Stimulated activated CD4-positive, alpha-beta T cell treated with anti-CD3 and anti-CD28 coated beads, Interleukin-4, amount 100 ng/mL, for 4 hours (primary cell): ENCODE results near the gene ATP11A.

Experiments
- DNase-seq, 2 experiments: peaks; one replicate each; pipeline ENCODE4 v3.0.0-alpha.2; 2020

Gene ATP11A

GRCh38 chr13:112764028-112764427 lies 74.2 kb downstream of the ATP11A start:
- DNase-seq = no peak

- no peak for DNase-seq
These were observed 75.2 kb downstream of the ATP11A start for GRCh38 chr13:112764864-112765561.

DNA sequence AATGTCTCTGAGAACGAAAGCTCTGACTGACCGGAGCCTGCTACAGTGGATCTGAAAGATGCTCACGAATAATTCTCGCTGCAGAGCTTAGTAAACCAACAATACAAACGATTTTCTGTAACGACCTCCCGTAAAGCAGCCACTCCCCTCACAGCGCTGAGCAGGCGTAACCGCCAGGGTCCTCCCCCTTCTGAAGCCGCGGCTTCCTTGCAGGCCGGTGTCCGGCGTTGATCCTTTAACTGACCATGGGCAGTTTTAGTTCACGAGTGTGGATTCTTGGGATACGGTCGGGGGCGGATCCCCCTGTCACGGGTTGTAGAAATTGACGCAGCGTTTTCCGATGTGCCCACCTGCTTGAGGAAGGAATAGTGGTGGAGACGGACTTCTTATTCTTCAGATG lies 75.9 kb downstream of the ATP11A start:
- DNase-seq = no peak

DNA sequence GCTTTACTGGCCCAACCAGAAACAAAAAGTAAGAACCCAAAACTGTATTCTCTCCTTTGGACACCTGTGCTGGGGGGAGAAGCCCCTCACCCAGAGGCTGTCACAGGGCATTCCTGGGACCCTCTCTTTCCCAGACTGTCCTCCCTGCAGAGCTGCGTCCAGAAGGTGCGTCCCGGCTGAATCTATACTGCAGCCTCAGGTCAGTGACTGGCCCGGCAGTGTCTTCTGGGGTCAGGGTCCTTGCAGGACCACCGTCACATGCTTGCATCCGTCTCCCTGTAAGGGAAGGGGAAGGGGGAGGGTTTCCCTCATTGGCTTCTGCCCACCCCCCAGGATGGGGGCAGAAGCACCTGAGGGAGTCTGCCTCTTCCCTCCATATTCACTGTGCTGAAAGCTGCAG lies 76.5 kb downstream of the ATP11A start:
- DNase-seq = no peak

GRCh38 chr13:112767506-112768471 lies 78.0 kb downstream of the ATP11A start:
- no peak for DNase-seq

DNA sequence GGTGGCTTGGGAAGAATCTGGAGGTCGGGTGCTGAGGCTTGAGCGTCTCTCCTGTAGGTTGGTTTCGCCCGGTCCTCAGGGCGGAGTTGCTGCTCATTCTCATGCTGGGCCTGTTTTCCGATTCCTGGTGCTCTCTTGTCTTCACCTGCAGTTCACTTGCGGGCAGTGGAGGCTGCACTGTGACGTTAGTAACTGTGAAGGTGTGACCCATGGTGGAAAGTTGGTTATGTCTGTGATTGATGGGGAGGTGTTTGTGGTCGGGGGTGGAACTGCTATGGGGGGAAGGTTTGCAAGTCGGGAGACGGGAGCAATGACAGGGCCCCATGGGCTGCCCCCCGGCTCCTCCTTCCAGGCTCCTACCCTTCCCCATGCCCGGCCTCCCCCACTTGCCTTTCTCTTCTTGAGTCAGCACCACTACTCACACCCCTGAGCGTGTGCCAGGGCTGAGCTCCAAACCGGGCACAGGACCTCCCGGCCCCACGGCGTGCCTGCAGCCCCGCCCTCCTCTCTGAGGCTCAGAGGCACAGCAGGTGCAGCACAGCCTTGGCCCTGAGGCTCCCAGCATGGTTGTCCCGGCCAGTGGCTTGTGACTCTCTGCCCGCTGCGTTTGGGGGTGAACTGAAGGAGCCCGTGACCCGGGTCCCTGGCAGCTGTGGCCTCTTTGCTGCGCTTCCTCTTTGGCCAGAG lies 79.1 kb downstream of the ATP11A start:
- DNase-seq = no peak

- no peak for DNase-seq
These were observed 79.8 kb downstream of the ATP11A start for GRCh38 chr13:112769615-112770014.

DNA sequence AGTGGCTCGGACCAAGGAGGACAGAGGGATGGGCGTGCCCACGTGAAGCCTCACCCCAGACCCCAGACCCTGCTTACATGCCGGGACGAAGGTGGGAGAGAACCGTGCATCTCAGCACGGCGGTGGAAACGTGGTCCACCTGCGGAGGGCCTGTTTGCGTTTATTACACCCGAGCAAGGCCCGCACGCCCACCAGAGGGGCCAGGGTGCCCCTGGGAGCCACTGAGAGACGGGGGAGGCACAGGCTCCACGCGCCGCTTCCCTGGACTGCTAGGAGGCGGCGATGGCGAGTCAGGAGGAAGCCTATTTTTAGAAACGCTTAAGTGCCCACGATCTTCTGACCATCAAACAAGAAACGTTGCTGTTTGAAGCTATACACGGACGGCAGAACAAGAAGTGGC lies 80.7 kb downstream of the ATP11A start:
- no peak for DNase-seq

DNA sequence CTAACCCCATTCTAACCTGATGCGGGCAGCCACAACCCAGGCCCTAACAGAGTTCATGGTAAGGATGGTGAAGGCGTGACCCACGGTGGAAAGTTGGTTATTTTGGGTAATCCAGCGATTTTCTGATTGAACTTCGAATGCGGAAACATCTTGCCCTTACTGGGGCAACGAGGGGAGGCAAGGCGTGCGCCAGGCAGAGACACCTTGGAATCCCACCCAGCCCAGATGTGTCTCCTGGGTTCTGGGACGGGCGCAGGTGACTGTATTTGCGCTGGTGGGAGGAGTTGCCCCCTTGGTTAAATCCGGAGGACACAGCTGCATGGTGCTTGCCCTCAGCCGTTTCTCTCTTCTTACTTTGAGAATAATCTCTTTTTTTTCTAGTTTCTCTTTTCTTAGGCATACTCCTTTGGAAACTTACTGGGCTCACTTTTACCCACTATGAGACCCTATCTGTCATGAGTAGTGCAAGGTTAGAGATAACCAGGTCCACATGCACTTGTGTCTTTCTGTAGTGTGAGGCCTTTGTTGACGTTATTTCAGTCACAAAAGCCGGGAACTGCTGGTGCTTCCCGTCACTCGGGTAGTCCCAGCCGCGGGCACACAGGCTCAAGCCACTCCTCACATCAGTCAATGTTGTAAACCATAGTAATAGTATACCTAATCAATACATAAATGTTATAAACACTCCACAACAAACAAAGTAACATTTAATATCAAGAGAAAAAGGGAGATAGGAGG lies 81.5 kb downstream of the ATP11A start:
- DNase-seq = no peak

- DNase-seq = no peak
These were observed 82.2 kb downstream of the ATP11A start for GRCh38 chr13:112771877-112772538.

- DNase-seq = no peak
These were observed 82.7 kb downstream of the ATP11A start for GRCh38 chr13:112772539-112772909.

GRCh38 chr13:112772929-112773328 lies 83.1 kb downstream of the ATP11A start:
- no peak for DNase-seq

DNA sequence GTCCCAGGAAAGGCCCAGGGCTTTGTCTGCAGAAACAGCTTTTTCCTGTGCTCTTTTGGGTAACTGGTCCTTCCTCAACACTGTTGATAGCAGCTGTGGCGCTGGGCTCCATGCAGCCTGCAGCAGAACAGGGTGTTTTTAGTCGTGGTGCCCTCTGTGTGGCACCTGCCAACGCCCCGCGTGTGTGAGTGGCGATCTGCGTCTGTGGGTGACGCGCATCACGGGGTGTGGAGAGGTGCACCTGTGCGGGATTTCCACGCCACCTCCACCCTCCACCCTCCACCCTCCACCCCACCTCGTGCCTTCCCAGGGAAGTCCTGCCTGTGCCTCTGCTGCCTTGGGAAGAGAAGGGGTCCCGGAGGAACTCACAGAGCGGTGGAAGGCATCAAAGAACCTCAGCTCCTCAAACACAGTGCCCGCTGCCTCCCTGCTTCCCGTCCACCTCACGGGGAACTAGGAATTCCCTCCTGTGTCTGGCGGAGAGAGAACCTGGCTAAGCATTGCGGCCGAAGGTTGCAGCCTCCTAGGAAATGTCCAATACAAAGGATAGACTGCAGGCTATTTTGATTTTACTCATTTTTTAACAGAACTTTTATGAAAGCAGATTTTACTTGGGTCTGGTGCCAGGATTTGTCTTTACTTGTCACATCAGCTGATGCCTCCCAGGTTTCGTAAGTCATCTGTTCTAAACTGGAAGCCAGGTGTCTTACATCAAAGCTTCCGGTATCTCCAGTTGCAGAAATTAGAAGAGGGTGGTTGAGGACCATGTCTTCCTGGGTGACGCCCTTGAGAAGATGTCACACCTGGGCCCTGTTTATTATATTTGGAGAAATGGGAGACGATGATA lies 84.0 kb downstream of the ATP11A start:
- no peak for DNase-seq

GRCh38 chr13:112774448-112774792 lies 84.6 kb downstream of the ATP11A start:
- no peak for DNase-seq

DNA sequence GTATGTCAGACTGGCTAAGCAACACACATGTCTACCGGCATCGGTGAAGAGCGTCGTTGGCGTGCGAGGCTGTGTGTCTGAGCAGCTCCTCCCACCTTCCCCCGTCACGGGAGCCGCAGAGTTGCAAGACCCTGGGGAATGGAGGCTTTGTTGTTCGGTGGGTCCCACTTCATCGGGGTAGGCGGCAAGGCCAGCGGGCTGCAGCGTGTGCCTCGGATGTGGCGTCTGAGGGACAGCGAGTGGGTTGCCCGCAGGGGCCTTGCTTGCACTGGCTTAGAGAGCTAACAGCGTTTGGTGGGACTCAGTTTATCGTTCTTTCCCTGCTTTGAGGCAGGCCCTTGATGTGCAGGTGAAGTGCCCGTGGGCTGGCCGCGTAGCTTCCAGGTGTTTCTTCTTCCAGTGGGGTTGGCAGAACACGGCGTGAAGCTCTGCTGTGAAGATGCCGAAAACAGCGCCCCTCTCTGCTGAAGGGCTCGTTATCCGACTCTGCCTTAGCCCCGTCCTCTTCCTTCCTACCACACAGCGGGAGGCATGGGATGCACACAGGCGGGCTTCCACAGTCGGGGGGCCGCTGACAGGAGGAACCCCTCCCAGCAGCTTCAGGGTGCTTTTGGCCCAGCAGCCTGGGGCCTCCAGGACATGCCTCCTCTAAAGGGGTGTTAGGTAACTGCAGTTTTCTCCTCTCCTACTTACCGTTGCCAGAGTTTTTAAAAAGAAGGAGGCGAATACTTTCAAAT lies 85.2 kb downstream of the ATP11A start:
- no peak for DNase-seq

GRCh38 chr13:112775791-112776279 lies 86.0 kb downstream of the ATP11A start:
- DNase-seq = no peak

GRCh38 chr13:112776354-112776753 lies 86.5 kb downstream of the ATP11A start:
- no peak for DNase-seq

GRCh38 chr13:112776971-112777370 lies 87.1 kb downstream of the ATP11A start:
- no peak for DNase-seq

DNA sequence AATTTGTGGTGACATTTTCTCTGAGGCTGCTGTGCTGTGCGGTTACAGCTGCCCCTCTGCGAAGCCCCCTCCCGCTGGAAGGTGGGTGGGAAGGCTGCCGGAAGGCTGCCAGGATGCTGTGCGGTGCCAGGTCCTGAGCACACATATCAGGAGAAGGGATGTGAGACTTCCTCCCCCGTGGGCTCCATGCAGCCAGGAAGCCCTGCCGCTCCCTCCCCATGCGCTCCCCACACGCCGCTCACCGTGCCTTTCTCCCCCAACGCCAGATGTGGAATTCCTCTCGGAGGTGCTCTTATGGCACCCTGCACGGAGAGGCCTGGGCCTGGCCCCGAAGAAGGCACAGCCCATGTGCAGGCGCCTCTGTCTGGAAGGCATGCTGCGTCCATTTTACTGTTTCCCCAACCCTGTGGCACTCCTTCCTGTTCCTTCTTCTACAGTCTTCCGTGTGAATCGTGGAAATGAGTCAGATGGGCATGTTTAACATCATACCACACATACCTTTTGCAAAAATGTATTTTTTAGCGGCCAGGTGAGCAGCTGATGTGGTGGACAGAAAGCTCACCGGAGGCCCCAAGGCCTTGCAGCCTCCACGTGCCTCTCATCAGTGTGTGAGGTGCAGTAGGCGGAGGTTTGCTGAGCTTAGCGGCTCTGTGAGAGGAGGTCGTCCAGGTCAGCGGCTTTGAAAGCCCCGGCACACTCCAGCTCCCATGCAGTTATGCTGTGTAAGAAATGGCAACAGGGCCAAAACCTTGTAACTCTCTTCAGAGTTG lies 88.0 kb downstream of the ATP11A start:
- no peak for DNase-seq
